Keratinocyte (primary cell): Measurements from ENCODE around the gene STARD4.

Source experiments
- CTCF ChIP-seq, 3 experiments: IDR thresholded peaks in 1 of 3; conservative IDR thresholded peaks in 1 of 3; optimal IDR thresholded peaks in 1 of 3; 2 replicates in 2 of 3; 3 replicates in 1 of 3; pipeline versions ENCODE3 to v1.5.1; 2011; ENCODE audit warnings: low read length in 3 of 3, mild to moderate bottlenecking in 3 of 3, moderate library complexity in 2 of 3, control low read depth in 1 of 3, inconsistent platforms in 1 of 3; ENCODE audit not compliant: insufficient read depth in 2 of 3; ENCODE audit errors: extremely low read depth in 1 of 3
- EZH2 ChIP-seq: IDR thresholded peaks from one replicate; pipeline ENCODE4 v1.6.1; 2012; ENCODE audit warnings: inconsistent platforms, mild to moderate bottlenecking, low read length, moderate library complexity

DNA sequence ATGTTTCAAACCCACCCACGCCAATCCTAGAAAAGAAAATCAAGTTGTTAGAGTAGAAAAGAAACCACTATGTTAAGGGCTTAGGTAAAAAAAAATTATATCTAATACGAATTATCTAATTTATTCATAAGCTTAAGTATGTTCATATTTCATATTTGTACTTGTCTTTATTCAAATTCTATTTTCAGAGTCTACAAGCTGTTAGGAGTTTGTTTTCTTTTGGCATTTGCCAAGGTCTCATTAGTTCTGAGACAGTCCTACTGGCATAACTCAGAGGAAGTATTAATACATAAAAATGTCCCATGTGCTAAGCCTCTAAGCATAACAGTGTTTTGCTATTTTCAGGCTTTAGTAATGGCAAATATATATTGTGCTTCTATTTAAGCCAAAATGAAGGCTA is 57.6 kb downstream of the STARD4 start:
- TF ChIP-seq CTCF (optimal IDR thresholded peaks at IDR 0.05 in 1 of 3, IDR thresholded peaks at IDR 0.05 in 1 of 3, conservative IDR thresholded peaks at IDR 0.05 in 1 of 3; ENCODE audit: extremely low read depth in 1 of 3, insufficient read depth in 2 of 3, low read length in 3 of 3) (no peak), EZH2 (no peak)
